Endodermal cell (in vitro differentiated cells): Measurements from ENCODE around the gene ANGPTL2. TPM values are rescaled to one million over a fixed set of nuclear protein-coding genes. Genes with fewer than 3 reads are reported as not detected.

ENCODE experiments used
- DNase-seq: peaks from one replicate; pipeline ENCODE4 v3.0.0-alpha.2; 2017
- H3K27ac ChIP-seq: 2 replicates; pipeline ENCODE4 v1.5.1; 2013; ENCODE audit warnings: mild to moderate bottlenecking, low read depth, low read length, moderate library complexity
- H3K27me3 ChIP-seq: 2 replicates; pipeline ENCODE4 v1.6.1; 2013; ENCODE audit warnings: mild to moderate bottlenecking, low read length, moderate library complexity; ENCODE audit not compliant: insufficient read depth, control insufficient read depth, poor library complexity, severe bottlenecking
- H3K36me3 ChIP-seq: 2 replicates; pipeline ENCODE4 v1.7.0; 2013; ENCODE audit warnings: mild to moderate bottlenecking, low read length, moderate library complexity; ENCODE audit not compliant: control insufficient read depth, insufficient read depth
- H3K4me1 ChIP-seq: one replicate; pipeline ENCODE4 v1.7.0; 2013; ENCODE audit warnings: low read length; ENCODE audit not compliant: control insufficient read depth, insufficient read depth
- H3K4me3 ChIP-seq: 2 replicates; pipeline ENCODE4 v1.5.1; 2013; ENCODE audit warnings: mild to moderate bottlenecking, low read length, moderate library complexity
- H3K9ac ChIP-seq: 2 replicates; pipeline ENCODE4 v1.6.1; 2013; ENCODE audit warnings: mild to moderate bottlenecking, low read length, moderate library complexity; ENCODE audit not compliant: poor library complexity, severe bottlenecking; ENCODE audit errors: extremely low read depth
- H3K9me3 ChIP-seq: 2 replicates; pipeline ENCODE4 v1.6.1; 2013; ENCODE audit warnings: mild to moderate bottlenecking, low read length, moderate library complexity; ENCODE audit not compliant: control insufficient read depth
- H3K27ac Mint-ChIP-seq: 2 replicates; pipeline ENCODE4 v1.8.0; 2020; ENCODE audit warnings: mixed read lengths
- H3K27me3 Mint-ChIP-seq: 2 replicates; pipeline ENCODE4 v1.8.0; 2021; ENCODE audit warnings: mild to moderate bottlenecking, mixed read lengths; ENCODE audit not compliant: insufficient read depth
- H3K36me3 Mint-ChIP-seq: 2 replicates; pipeline ENCODE4 v1.8.0; 2020; ENCODE audit warnings: low read depth, mixed read lengths
- H3K4me1 Mint-ChIP-seq: 2 replicates; pipeline ENCODE4 v1.8.0; 2020; ENCODE audit warnings: mixed read lengths
- H3K4me3 Mint-ChIP-seq: 2 replicates; pipeline ENCODE4 v1.8.0; 2020; ENCODE audit warnings: mild to moderate bottlenecking, moderate library complexity, mixed read lengths
- H3K9me3 Mint-ChIP-seq: 2 replicates; pipeline ENCODE4 v1.8.0; 2020; ENCODE audit warnings: mild to moderate bottlenecking, mixed read lengths
- CTCF ChIP-seq: fragments of 200-600 bp; sonication (generic); conservative IDR thresholded peaks from 2 replicates; pipeline ENCODE4 v1.5.0; 2021; ENCODE audit warnings: antibody characterized with exemption, mild to moderate bottlenecking
- WGBS, 2 experiments: methylation state at CpG; one replicate each; pipeline versions ENCODE4 v1.1.5 to v1.1.7; 2013; ENCODE audit warnings: missing lambda C conversion rate in 2 of 2, mixed read lengths in 1 of 2; ENCODE audit not compliant: insufficient coverage in 1 of 2, insufficient read length in 1 of 2; 5-methylcytosine and 5-hydroxymethylcytosine counted together
- total RNA-seq, 2 donors: library from RNA; stranded (reverse); fragmentation: NEBNext Ultra II Directional in 1 of 2; extraction: Animal tissue kit (Norgen Biotek cat#: 25700) in 1 of 2; gene quantifications; 2 replicates in 1 of 2; 3 replicates in 1 of 2; pipeline ENCODE4 v1.2.1, GENCODE V29; 2021

ANGPTL2 gene
- total RNA-seq, 2 donors from 2014 or later, result 14.8 to 17.1 TPM

GRCh38 chr9:127093319-127094020 lies 29.0 kb downstream of the ANGPTL2 start:
- Histone ChIP-seq H3K4me3 (no peak overlapping the region), H3K27ac (no peak overlapping the region), H3K4me1 (no peaks in the 10 kb centered on the region), H3K27me3 (no peaks in the 10 kb centered on the region), H3K36me3 (no peaks in the 10 kb centered on the region), H3K9ac (no peak overlapping the region), H3K9me3 (no peaks in the 10 kb centered on the region)
- Mint-ChIP-seq H3K9me3 (no peaks in the 10 kb centered on the region), H3K36me3 (peaks cover 16% of the 10 kb centered on the region), H3K27me3 (no peaks in the 10 kb centered on the region), H3K27ac (no peak overlapping the region), H3K4me3 (no peak overlapping the region), H3K4me1 (no peaks in the 10 kb centered on the region)
- peak; percentile 51 for TF ChIP-seq CTCF
- DNase-seq, result peak; percentile 59
- 93 to 94% methylated on average over 10 to 17 of the region's 17 CpGs for WGBS, 2 experiments

- 89 to 100% methylated on average over 2 to 11 of the region's 11 CpGs for WGBS, 2 experiments
- no peaks in the 10 kb centered on the region for H3K4me1 Mint-ChIP-seq
- Histone ChIP-seq H3K9me3 (no peaks in the 10 kb centered on the region), H3K4me1 (no peaks in the 10 kb centered on the region), H3K9ac (no peak overlapping the region), H3K27me3 (no peaks in the 10 kb centered on the region), H3K27ac (no peak overlapping the region), H3K4me3 (no peak overlapping the region), H3K36me3 (no peaks in the 10 kb centered on the region)
- H3K36me3 Mint-ChIP-seq, result peaks cover 19% of the 10 kb centered on the region
- H3K27ac Mint-ChIP-seq, result peak overlapping the region; percentile 38
- H3K9me3 Mint-ChIP-seq, result no peaks in the 10 kb centered on the region
- TF ChIP-seq CTCF, result no peak
- H3K27me3 Mint-ChIP-seq, result no peaks in the 10 kb centered on the region
- H3K4me3 Mint-ChIP-seq, result no peak overlapping the region
- peak; percentile 25 for DNase-seq
Observed at GRCh38 chr9:127092041-127092608, 30.3 kb downstream of the ANGPTL2 start.

GRCh38 chr9:127091526-127091925 lies 30.9 kb downstream of the ANGPTL2 start:
- Mint-ChIP-seq H3K27ac (no peak overlapping the region), H3K36me3 (peaks cover 19% of the 10 kb centered on the region), H3K4me1 (no peaks in the 10 kb centered on the region), H3K4me3 (no peak overlapping the region), H3K27me3 (no peaks in the 10 kb centered on the region), H3K9me3 (no peaks in the 10 kb centered on the region)
- 86 to 88% methylated on average over 13 of the region's 13 CpGs for WGBS, 2 experiments
- no peaks in the 10 kb centered on the region for H3K36me3 ChIP-seq
- H3K27ac ChIP-seq, result no peak overlapping the region
- H3K4me3 ChIP-seq, result no peak overlapping the region
- no peaks in the 10 kb centered on the region for H3K9me3 ChIP-seq
- H3K9ac ChIP-seq, result no peak overlapping the region
- no peak for TF ChIP-seq CTCF
- peak; percentile 31 for DNase-seq
- no peaks in the 10 kb centered on the region for H3K27me3 ChIP-seq
- no peaks in the 10 kb centered on the region for H3K4me1 ChIP-seq
